Activated T-helper 9 cell treated with anti-CD3 and anti-CD28 coated beads, Interleukin-2, amount 50 U/mL, for 16 hours (primary cell): ENCODE results near the gene B3GALT4.
"Not testable (repeated sequence)": the region's sequence is repeated elsewhere in the genome, so short reads cannot be mapped to it uniquely, and the experiment has no call there.

Experiments used
- DNase-seq: peaks from one replicate; pipeline ENCODE4 v3.0.0-alpha.2; 2020; ENCODE audit warnings: low read depth

The B3GALT4 gene

DNA sequence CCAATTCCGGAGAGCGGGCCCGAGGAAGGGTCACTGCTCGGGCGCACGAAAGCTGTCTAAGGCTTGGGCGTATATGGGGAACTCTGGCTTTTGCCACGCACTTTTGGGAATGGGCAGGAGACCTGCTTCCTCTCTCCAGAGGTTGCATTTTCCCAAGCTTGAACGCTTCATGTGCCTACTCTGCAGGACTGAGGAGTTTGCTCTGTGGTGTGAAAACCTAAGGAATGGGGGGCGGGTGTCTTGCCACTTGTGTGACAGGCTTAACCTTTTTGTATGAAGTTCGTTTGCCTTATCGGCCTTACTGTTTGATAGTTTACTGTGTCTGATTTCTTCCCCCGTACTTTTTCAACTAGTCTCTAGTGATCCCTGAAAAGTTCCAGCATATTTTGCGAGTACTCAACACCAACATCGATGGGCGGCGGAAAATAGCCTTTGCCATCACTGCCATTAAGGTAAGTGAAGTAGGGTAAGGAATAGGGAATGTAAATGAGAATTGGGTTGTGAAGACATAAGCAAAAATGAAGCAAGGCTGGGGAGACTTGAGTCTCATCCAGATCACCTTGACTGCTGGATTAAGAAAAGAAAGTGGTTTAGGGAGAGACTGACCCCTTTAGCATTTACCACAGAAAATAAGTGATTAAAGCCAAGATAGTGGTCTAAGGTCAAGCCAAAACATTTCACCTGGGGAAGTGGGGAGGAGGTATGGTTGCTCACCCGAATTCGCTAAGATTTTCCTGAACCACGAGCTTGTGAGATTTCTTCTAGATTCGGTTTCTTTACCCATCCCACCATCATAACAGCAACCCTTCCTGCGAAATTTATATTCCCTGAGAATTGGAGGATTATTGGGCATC lies 4.4 kb upstream of the B3GALT4 start:
- no peak for DNase-seq

DNA sequence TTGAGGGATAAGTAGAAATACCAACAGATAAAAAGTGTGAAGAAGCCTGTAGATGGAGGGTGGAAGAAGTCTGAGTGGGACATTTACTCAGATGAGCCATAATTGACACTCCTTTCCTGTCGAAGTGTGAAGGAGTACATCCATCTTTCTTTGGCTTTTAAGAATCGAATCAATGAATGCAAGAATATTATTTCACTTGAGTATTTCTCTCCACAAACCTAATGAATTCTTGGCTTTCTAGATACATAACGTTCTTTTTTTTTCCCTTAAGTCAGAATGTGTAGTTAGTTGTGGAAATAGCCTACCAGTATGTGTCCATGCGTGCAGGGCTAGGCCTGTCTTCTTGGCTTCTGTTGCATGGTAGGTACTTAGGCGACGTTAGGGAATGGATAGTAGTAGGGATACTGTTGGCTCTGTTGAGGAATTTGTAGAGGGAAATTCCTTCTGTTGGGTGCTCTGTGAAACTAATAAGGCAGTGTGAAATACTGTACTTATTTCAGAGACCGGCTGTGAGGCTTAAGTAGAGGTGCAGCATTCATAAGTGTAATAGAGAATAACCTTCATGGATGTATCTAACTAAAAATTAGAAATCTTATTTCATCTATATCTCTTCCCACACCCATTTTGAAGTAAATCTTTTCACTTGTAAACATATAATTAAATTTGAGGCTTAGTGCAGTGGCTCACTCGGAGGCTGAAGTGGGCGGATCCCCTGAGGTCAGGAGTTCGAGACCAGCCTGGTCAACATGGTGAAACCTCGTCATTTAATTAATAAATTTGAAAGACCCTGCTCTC lies 3.6 kb upstream of the B3GALT4 start:
- no peak for DNase-seq

DNA sequence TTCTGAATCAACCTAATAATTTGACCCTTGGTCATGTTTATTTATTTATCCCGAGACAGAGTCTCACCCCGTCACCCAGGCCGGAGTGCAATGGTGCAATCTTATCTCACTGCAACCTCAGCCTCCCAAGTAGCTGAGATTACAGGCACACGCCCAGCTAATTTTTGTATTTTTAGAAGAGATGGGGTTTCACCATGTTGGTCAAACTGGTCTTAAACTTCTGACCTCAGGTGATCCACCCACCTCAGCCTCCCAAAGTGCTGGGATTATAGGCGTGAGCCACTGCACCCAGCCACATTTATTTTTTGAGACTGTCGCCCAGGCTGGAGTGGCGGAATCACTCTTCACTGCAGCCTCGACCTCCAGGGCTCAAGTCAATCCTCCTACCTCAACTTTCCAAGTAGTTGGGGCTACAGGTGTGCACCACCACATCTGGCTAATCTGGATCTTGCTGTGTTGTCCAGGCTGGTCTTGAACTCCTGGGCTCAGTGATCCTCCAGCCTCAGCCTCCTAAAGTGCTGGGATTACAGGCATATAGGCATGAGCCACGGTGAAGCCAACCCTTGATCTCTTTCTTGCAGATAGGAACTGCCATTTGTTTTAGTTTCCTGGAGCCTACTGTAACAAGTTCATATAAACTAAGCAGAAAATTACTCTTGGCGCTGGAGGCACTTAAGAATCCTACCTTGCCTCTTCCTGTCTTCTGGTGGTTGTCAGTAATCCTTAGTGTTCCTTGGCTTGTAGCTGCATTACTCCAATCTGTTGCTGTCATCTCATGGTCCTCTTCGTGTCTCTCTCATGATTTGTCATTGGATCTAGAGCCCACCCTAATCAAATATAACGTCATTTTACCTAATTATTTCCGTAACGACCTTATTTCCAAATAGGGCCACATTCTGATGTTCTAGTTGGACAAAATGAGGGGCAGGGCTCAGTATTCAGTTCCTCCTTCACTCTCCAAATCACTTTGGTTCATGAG lies 2.7 kb upstream of the B3GALT4 start:
- no peak for DNase-seq

DNA sequence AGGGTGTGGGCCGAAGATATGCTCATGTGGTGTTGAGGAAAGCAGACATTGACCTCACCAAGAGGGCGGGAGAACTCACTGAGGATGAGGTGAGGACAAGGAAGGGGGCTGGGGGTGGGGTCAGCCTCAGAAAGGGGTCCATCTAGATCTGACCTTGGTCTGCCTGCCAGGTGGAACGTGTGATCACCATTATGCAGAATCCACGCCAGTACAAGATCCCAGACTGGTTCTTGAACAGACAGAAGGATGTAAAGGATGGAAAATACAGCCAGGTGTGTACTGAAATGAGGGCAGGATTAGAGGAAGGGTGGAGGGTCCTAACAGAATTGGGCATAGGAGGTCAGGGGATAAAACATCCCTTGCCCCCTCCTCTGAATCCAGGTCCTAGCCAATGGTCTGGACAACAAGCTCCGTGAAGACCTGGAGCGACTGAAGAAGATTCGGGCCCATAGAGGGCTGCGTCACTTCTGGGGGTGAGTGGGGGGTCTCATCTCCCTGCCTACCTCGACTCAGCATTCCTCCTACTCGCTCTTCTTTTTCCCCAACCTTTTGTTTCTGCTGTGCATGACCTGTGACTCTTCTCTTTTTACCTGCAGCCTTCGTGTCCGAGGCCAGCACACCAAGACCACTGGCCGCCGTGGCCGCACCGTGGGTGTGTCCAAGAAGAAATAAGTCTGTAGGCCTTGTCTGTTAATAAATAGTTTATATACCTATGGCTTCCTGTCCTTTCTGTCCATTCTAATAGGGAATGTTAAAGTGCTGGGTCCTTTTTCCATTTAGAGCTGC lies 935 bp upstream of the B3GALT4 start:
- DNase-seq: not testable (repeated sequence)

DNA sequence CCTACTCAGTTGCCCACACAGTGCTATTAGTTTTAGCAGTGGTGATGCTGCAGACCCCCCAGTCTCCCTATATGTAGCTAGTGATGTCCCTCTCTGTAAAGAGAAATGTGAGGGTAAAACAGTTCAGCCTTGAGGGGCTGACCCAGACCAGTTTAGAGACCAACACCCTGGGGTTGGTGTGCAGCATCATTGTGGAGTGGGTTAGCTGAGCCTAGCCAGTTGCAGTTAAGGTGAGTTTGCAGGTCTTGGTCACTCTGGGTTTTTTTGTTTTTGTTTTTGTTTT lies 401 bp upstream of the B3GALT4 start:
- no peak for DNase-seq

- no peak for DNase-seq
Measured at GRCh38 chr6:33277663-33278391, 904 bp downstream of the B3GALT4 start.

- no peak for DNase-seq
Measured at GRCh38 chr6:33278392-33278741, 1.4 kb downstream of the B3GALT4 start.

DNA sequence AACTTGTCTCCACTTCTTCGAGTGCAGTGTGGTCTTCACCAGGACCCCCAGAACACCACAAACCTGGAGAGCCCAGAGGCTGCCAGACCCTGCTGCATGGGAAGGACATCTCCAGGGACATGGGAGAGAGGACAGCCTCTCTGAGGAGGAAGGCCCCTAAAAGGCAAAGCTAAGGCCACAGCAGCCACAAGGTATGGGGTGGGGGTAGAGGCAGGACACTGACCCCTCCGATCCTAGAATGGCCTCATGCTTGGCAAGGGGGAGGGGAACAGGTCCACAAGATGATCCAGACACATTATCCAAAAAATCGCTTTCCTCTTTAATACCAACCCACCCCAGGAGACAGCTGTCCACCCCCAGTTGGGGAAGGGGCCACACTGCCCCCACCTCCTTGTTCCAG lies 1.9 kb downstream of the B3GALT4 start:
- no peak for DNase-seq

DNA sequence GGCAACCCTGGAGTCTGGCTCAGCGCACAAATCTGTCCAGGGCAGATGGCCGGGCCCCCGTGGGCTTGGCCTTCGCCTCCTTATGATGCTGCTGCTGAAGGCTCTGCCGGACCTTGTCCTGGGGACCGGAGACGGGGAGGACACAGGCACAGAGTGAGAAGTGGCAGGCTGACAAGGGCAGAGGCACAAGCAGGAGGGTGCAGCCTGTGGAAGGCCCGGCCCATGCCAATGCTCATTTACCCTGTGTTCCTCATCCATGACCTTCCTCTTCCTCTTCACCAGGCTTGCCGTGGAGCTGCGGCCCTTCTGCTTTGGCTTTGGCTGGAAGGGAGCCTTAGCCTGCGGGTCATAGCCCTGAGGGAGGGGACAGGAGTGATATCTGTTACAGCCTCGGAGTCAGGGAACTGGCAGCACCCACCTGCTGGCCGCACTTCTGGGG lies 2.4 kb downstream of the B3GALT4 start:
- no peak for DNase-seq

- DNase-seq: no peak
Measured at GRCh38 chr6:33279971-33280511, 3.1 kb downstream of the B3GALT4 start.

GRCh38 chr6:33280539-33280938 lies 3.6 kb downstream of the B3GALT4 start:
- no peak for DNase-seq

GRCh38 chr6:33285214-33285613 lies 8.3 kb downstream of the B3GALT4 start:
- DNase-seq: not testable (repeated sequence)

DNA sequence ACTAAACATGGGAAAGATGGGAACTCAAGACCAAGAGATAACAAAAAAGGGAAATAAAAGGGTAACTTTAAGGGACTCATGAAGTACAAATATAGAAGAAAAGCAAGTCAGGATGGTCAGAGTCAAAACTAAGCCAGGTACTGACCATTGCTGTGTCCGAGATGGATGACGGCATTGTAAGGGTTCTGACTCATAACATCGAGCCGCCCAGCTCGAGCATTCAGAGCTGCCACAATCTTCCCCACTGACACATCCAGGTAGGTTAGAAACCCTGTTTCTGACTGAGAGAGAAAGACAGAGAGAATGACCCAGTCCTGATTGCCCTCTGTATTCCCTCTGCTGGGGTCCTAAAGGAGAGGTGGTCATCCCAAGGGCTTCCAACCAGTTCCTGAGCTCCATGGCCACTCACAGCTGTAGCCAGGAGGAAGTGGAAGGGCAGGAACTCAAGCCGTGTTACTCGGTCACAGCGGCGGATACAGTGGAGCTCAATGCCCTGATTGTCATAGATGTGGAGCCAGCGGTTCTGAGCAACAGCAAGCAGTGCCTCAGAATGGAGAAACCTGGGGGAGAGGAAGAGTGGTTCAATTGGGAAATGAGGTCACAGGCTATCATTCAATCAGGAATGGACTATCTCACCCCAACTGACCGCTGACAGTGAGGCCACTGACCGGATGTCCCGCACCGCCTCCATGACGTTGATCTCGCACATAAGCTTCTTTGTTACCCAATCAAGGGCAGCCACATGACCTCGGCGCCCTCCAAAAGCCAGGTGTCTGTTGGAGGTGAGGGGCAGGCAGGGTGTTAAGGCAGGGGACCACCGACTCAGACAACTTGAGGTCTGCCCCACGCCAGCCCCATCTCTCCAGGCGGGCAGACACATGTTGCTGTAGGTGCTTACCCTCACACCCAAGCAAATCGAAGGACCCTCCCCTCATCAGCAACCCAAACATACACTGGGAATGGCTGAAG lies 10.3 kb downstream of the B3GALT4 start:
- DNase-seq: no peak

DNA sequence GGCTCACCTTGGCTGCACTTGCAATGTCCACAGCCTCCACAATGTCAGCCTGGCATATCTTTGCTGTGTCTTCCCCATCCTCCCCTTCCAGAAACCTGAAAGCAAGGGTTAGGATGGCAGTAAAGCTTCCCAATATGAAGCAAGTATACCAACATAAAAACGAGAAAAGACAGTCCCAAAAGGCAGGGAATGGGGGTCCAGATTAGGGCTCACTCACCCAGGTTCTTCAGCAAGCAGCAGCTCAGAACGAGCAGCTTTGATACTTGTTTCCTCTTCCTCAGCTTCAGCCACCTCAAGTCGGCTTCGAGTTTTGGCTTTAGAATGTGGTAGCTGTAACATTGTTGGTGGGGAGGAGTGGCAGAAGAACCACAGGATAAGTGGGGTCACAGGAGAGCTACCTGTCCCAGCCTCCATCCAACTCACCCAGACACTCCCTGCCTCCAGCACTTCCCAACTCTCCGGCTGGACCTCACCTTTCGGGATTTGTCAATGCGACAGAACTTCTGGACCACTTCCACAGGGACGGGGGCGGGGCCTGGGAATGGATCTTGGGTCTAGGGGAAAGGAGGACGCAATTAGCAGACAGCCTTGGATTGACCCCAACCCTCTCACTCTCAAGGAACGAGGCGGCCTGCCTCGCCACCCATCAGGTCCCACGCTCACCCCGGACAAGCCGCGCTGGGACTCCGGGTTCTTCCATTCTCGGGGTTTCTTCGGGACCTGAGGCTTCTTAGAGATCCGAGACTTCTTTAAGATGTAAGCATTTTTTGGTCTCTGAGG lies 11.4 kb downstream of the B3GALT4 start:
- no peak for DNase-seq

DNA sequence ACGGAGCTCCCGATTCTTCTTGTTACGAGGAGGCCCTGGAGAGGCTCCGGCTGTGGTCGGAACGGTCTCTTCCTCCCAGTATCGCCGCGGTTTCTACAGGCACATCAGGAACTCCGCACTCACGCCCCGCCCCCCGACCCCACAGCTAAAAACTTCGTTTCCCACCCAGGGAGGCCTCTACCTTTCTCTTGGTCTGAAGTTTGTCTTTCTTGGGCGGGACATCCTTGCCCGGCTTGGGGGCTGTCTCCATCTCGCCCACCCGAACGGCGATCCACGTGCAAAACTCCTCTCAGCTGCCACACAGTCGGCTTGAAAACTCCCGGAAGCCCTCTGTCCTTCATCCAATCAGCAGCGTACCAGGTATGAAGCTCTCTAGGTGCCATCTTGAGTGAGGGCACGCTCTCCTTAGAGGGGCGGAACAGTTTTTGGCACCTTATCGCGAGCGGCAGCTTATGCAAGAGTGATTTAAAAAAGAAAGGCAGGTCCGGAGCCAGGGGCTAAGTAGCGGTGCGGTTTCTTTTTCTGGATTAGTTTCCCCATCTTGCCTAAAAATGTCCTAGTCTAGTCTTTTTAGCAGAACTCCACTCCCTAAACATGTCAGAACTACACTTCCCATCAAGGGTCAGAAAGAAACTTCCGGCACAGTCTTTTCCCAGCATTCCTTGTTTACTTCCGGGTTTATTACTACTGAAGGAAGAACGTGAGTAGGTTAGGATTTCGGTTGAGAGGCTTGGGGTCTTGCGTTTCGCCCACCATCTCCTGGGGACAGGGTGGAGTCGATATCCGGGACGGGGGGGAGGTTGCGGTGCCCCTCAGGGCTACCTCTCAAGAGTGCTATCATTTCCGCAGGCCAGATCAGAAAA lies 12.2 kb downstream of the B3GALT4 start, which contains the start of the genes PFDN6 and WDR46:
Gene PFDN6 (plus strand): TSS at position 681 of the 863 bp plus-strand sequence. CDS start 256 bp downstream, outside the sequence.
Gene WDR46 (minus strand): TSS at position 319 of the 863 bp plus-strand sequence. CDS start 69 bp downstream, at position 250.
- DNase-seq: peak; percentile 68

GRCh38 chr6:33289784-33290315 lies 12.9 kb downstream of the B3GALT4 start:
- DNase-seq: no peak

- DNase-seq: no peak
Measured at GRCh38 chr6:33290459-33290858, 13.5 kb downstream of the B3GALT4 start.
